GM18858 (cell line): Measurements from ENCODE around the gene PLEKHA4.
"Not testable (repeated sequence)": the region's sequence is repeated elsewhere in the genome, so short reads cannot be mapped to it uniquely, and the experiment has no call there.

Source experiments
- ATAC-seq: cut with Tn5 transposase; IDR thresholded peaks from one replicate; pipeline ENCODE4 v1.9.1; 2021; ENCODE audit not compliant: unreplicated experiment

Gene PLEKHA4

GRCh38 chr19:48867746-48868113 lies 687 bp downstream of the PLEKHA4 start:
- ATAC-seq, result no peak

GRCh38 chr19:48867123-48867745 lies 1.2 kb downstream of the PLEKHA4 start:
- no peak for ATAC-seq

- no peak for ATAC-seq
Observed at GRCh38 chr19:48866692-48867091, 1.7 kb downstream of the PLEKHA4 start.

GRCh38 chr19:48862827-48863226 lies 5.6 kb downstream of the PLEKHA4 start:
- no peak for ATAC-seq

- ATAC-seq, result no peak
Observed at GRCh38 chr19:48861313-48861712, 7.1 kb downstream of the PLEKHA4 start.

- ATAC-seq, result no peak
Observed at GRCh38 chr19:48859711-48860572, 8.5 kb downstream of the PLEKHA4 start.

GRCh38 chr19:48858984-48859710 lies 9.3 kb downstream of the PLEKHA4 start:
- no peak for ATAC-seq

GRCh38 chr19:48856921-48857320 lies 11.5 kb downstream of the PLEKHA4 start:
- no peak for ATAC-seq

- no peak for ATAC-seq
Observed at GRCh38 chr19:48854103-48854502, 14.3 kb downstream of the PLEKHA4 start.

- no peak for ATAC-seq
Observed at GRCh38 chr19:48853483-48853882, 14.9 kb downstream of the PLEKHA4 start.

- no peak for ATAC-seq
Observed at GRCh38 chr19:48852292-48852691, 16.1 kb downstream of the PLEKHA4 start.

- ATAC-seq, result not testable (repeated sequence)
Observed at GRCh38 chr19:48846659-48847058, 21.8 kb downstream of the PLEKHA4 start.

GRCh38 chr19:48845384-48845783 lies 23.0 kb downstream of the PLEKHA4 start:
- ATAC-seq, result no peak

- ATAC-seq, result no peak
Observed at GRCh38 chr19:48844472-48844871, 23.9 kb downstream of the PLEKHA4 start.

- no peak for ATAC-seq
Observed at GRCh38 chr19:48842789-48843162, 25.6 kb downstream of the PLEKHA4 start.

- ATAC-seq, result no peak
Observed at GRCh38 chr19:48841571-48841970, 26.8 kb downstream of the PLEKHA4 start.

GRCh38 chr19:48841047-48841446 lies 27.4 kb downstream of the PLEKHA4 start:
- ATAC-seq, result no peak

- no peak for ATAC-seq
Observed at GRCh38 chr19:48837687-48838086, 30.7 kb downstream of the PLEKHA4 start.

- no peak for ATAC-seq
Observed at GRCh38 chr19:48837051-48837524, 31.3 kb downstream of the PLEKHA4 start.

GRCh38 chr19:48836089-48837017 lies 32.1 kb downstream of the PLEKHA4 start, which contains the start of gene HSD17B14:
HSD17B14 (minus strand) TSS chr19:48836491; CDS start chr19:48836411, 80 bp downstream.
- ATAC-seq, result no peak

GRCh38 chr19:48835734-48836088 lies 32.7 kb downstream of the PLEKHA4 start:
- no peak for ATAC-seq
